Measurements from ENCODE around the gene PODXL. TPM values are rescaled to one million over a fixed set of nuclear protein-coding genes. Genes with fewer than 3 reads are reported as not detected.

Gene PODXL
- total RNA-seq, 4 donors from 2014 or later: 13.2 to 40.2 (median 26.6) TPM

DNA sequence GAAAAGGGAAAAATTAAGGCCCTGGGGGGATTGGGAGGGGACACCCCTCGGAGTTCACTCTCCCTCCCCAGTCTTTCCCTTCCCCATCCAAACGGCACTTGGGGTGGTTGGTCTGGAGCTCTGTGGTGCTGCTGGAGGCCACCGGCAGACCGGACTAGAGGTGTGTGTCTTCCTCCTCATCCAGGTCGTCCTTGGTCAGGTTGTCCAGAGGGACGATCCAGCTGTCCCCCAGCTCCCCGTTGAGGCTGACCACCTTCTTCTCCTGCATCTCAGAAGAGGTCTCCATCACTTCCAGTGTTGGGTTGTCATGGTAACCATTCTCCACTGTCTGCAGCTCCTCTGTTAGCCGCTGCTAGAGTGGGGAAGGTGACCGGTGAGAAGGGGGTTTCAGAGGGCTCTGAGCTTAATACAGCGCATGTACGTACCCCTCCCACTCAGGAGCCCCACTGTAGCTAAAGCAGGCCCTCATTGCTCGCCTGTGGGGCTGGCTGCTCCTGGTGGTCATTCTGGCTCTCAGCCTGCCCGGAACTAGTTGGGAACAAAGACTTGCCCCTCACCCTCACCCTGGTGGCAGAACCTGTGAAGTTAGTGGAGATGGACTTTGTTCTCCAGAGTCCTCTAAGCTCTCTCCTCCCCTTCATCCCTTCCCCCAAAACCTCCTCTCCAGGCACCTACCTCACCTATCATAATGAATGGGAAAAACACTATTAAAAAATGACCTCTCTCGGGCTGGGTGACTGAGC lies 52.1 kb downstream of the PODXL start:
- ATAC-seq: no peak
- 89% methylated on average over 11 of the region's 14 CpGs; no CpG with 5 or more reads in 1 of the 2 donors for WGBS, 2 donors (ENCODE audit: low coverage in 1 of 2)
- no peaks in the 10 kb centered on the region for H3K27me3 ChIP-seq
- H3K27ac ChIP-seq: no peak overlapping the region
- H3K36me3 ChIP-seq: peaks cover 0 to 18% of the 10 kb centered on the region in 2 donors
- H3K4me3 ChIP-seq: no peak overlapping the region
- H3K4me1 ChIP-seq: peaks cover 0 to 45% (median 16%) of the 10 kb centered on the region in 3 donors
- H3K9me3 ChIP-seq: no peaks in the 10 kb centered on the region
- TF ChIP-seq POLR2A (IDR thresholded peaks at IDR 0.05) (no peak), EP300 (IDR thresholded peaks at IDR 0.05) (no peak), POLR2AphosphoS5 (IDR thresholded peaks at IDR 0.05) (no peak)
- TF ChIP-seq, protein P1, sequence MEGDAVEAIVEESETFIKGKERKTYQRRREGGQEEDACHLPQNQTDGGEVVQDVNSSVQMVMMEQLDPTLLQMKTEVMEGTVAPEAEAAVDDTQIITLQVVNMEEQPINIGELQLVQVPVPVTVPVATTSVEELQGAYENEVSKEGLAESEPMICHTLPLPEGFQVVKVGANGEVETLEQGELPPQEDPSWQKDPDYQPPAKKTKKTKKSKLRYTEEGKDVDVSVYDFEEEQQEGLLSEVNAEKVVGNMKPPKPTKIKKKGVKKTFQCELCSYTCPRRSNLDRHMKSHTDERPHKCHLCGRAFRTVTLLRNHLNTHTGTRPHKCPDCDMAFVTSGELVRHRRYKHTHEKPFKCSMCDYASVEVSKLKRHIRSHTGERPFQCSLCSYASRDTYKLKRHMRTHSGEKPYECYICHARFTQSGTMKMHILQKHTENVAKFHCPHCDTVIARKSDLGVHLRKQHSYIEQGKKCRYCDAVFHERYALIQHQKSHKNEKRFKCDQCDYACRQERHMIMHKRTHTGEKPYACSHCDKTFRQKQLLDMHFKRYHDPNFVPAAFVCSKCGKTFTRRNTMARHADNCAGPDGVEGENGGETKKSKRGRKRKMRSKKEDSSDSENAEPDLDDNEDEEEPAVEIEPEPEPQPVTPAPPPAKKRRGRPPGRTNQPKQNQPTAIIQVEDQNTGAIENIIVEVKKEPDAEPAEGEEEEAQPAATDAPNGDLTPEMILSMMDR (IDR thresholded peaks at IDR 0.05): no peak

DNA sequence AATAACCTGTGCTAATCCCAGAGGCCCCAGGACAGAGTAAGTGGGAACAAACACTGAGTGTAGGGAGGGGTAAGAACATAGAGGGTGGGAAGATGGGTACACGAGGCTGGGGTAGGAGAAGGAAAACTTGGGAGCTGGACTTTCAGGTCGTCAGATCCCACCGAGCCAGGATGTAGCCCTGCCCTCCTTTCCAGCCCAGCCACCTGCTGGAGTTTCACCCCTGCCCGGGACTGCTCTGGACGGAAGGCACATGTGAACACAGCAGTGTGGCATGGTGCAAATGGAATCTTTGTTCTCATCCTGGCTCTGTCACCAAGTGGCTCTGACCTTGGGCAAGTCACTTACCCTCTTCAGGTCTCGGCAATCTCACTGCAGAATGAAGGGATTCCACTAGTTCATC lies 52.8 kb downstream of the PODXL start:
- no peaks in the 10 kb centered on the region for H3K27me3 ChIP-seq
- no peak overlapping the region for H3K4me3 ChIP-seq
- H3K27ac ChIP-seq: peak overlapping the region in 3 of 4 donors; percentile 57 to 63 (median 60)
- H3K36me3 ChIP-seq: peaks cover 0 to 17% of the 10 kb centered on the region in 2 donors
- 48 to 54% methylated on average over 3 to 6 of the region's 6 CpGs for WGBS, 2 donors (ENCODE audit: low coverage in 1 of 2)
- TF ChIP-seq EP300 (IDR thresholded peaks at IDR 0.05) (no peak), POLR2A (IDR thresholded peaks at IDR 0.05) (no peak), POLR2AphosphoS5 (IDR thresholded peaks at IDR 0.05) (no peak)
- TF ChIP-seq, protein P1 (IDR thresholded peaks at IDR 0.05): no peak
- H3K9me3 ChIP-seq: no peaks in the 10 kb centered on the region
- no peak for ATAC-seq
- peaks cover 0 to 40% (median 16%) of the 10 kb centered on the region in 3 donors for H3K4me1 ChIP-seq

DNA sequence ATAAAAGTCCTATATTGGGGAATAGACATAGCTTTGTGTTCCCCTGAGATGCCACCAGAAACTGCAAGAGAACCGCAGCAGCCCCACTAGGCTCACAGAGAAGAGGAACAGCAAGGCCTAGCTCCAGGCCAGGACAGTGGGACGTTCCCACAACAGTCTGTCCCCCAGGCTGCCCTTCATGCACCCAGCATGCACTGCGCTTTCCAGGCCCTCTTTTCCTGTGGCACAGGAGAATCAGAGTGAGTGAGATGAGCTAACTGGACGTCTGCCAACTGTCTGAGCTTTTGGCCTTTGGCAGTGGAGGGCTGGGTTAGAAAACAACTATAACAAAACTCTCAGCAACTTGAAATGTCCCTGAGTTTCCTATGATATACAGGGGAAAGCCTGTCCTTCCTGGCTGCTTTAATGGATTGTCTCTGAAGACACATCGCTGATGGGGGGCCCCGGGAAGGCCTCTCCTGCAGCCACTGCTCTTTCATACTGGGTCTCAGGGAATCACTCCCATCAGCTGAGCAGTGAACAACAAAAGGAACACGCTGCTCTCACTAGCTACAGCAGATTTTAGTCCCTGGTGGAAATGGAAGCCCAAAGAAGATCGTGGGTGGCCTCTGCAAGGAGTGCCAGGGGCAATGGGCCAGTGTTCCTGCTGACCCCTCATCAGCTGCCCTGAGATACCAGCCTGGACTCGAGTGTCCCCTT lies 53.5 kb downstream of the PODXL start:
- Histone ChIP-seq H3K27ac (peak overlapping the region in 3 of 4 donors; percentile 57 to 63 (median 60)), H3K27me3 (no peaks in the 10 kb centered on the region), H3K9me3 (no peaks in the 10 kb centered on the region), H3K4me3 (no peak overlapping the region), H3K4me1 (peaks cover 0 to 38% (median 14%) of the 10 kb centered on the region in 3 donors), H3K36me3 (peaks cover 0 to 22% of the 10 kb centered on the region in 2 donors)
- 20 to 42% methylated on average over 1 to 6 of the region's 9 CpGs for WGBS, 2 donors (ENCODE audit: low coverage in 1 of 2)
- TF ChIP-seq, protein P1 (IDR thresholded peaks at IDR 0.05): no peak
- TF ChIP-seq POLR2A (IDR thresholded peaks at IDR 0.05) (no peak), EP300 (IDR thresholded peaks at IDR 0.05) (no peak), POLR2AphosphoS5 (IDR thresholded peaks at IDR 0.05) (no peak)
- ATAC-seq: peak; percentile 44

DNA sequence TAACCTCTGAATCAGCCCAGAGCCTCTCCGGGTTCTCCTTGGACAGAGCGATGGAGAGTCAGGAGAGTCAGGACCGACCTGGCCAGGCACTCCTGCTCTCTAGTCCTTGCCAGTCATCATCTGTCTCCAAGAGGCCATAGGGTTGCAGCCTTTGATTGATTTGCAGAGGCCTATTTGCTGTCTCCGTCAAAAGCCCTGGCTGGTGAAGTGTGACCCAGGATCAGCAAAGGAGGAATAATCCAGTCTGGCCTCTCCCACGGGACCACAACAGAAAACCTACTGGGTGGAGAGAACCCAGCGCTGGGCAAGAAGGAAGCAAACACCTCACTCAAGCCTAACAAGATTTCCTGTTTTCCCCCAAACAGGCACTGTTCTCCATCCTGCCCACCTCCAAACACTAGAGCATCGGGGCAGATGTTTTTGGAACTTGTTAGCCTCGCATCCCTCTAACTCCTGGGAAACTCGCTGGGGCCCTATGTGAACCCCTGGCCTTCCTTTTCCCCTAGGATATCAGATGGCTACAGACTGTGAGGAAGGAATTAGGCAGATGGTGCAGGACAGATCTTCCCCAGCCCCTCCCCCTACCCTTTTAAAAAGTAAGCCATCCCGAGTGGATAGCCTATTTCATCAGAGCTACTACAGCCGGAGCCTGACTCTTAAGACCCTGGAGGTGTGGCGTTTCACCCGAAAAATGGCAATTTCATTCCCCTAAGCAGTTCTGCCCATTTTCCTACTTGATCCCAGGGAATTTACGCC lies 54.3 kb downstream of the PODXL start:
- Histone ChIP-seq H3K4me1 (peaks cover 0 to 40% (median 13%) of the 10 kb centered on the region in 3 donors), H3K27ac (peak overlapping the region in 3 of 4 donors; percentile 57 to 63 (median 60)), H3K36me3 (peaks cover 0 to 30% of the 10 kb centered on the region in 2 donors), H3K4me3 (no peak overlapping the region), H3K27me3 (no peaks in the 10 kb centered on the region), H3K9me3 (no peaks in the 10 kb centered on the region)
- TF ChIP-seq POLR2A (IDR thresholded peaks at IDR 0.05): no peak
- TF ChIP-seq EP300 (IDR thresholded peaks at IDR 0.05): no peak
- no peak for TF ChIP-seq POLR2AphosphoS5 (IDR thresholded peaks at IDR 0.05)
- TF ChIP-seq, protein P1 (IDR thresholded peaks at IDR 0.05): no peak
- WGBS, 2 donors (ENCODE audit: low coverage in 1 of 2): 71 to 96% methylated on average over 4 to 8 of the region's 14 CpGs
- ATAC-seq: no peak

Data from gastroesophageal sphincter (tissue), 4 donors.